Heart right ventricle (tissue), 16 donors: Measurements from ENCODE around the gene CFAP61. TPM values are rescaled to one million over a fixed set of nuclear protein-coding genes. Genes with fewer than 3 reads are reported as not detected.

Experiments used
- ATAC-seq, 8 donors: fragments of 200-7000 bp; cut with Tn5 transposase; one replicate each; pipeline ENCODE4 v1.9.1; 2020; ENCODE audit warnings: mild to moderate bottlenecking in 8 of 8, moderate library complexity in 8 of 8, moderate number of reproducible peaks in 1 of 8
- DNase-seq, 2 donors: peaks; one replicate each; pipeline ENCODE4 v3.0.0-alpha.2; 2020
- H3K27ac ChIP-seq, 10 donors: fragments of 200-600 bp; sonication (generic) in 2 of 10; one replicate each; pipeline versions ENCODE4 v1.5.0 to v1.8.0; 2020 to 2022; ENCODE audit warnings: mild to moderate bottlenecking in 3 of 10
- H3K27me3 ChIP-seq, 7 donors: fragments of 200-600 bp; one replicate each; pipeline ENCODE4 v1.8.0; 2021 to 2022; ENCODE audit warnings: mild to moderate bottlenecking in 2 of 7
- H3K36me3 ChIP-seq, 9 donors: fragments of 200-600 bp; sonication (generic) in 1 of 9; one replicate each; pipeline versions ENCODE4 v1.5.0 to v1.8.0; 2020 to 2022; ENCODE audit warnings: mild to moderate bottlenecking in 2 of 9
- H3K4me1 ChIP-seq, 9 donors: fragments of 200-600 bp; sonication (generic) in 1 of 9; one replicate each; pipeline versions ENCODE4 v1.5.0 to v1.8.0; 2020 to 2022; ENCODE audit warnings: mild to moderate bottlenecking in 4 of 9
- H3K4me3 ChIP-seq, 10 donors: fragments of 200-600 bp; sonication (generic) in 2 of 10; one replicate each; pipeline versions ENCODE4 v1.5.0 to v1.8.0; 2020 to 2022; ENCODE audit warnings: mild to moderate bottlenecking in 7 of 10, moderate library complexity in 2 of 10
- H3K9me3 ChIP-seq, 11 donors: fragments of 200-600 bp in 10 of 11; sonication (generic) in 2 of 11; one replicate each; pipeline versions ENCODE4 v1.5.0 to v1.8.0; 2013 to 2022; ENCODE audit warnings: mild to moderate bottlenecking in 2 of 11, control low read depth in 1 of 11, moderate library complexity in 1 of 11
- WGBS, 2 donors: extraction: QIAGEN DNeasy Blood & Tissue Kit; methylation state at CpG; one replicate each; pipeline ENCODE4 v1.1.7; 2013; ENCODE audit warnings: inconsistent platforms in 1 of 2; 5-methylcytosine and 5-hydroxymethylcytosine counted together
- intact Hi-C, 10 donors: fragments of 100-400 bp; cut with DNase I; formaldehyde crosslinking; loops; one replicate each; pipeline versions ENCODE4 v1.11.1 to v1.14.2; 2022
- polyA plus RNA-seq, 2 donors: library from polyadenylated mRNA; stranded (reverse); fragments of 200-250 nt; gene quantifications; one replicate each; pipeline ENCODE4 v1.2.3, GENCODE V29; 2013
- total RNA-seq, 10 donors: library from RNA; stranded (reverse); fragmentation: NEBNext Ultra II Directional in 3 of 10; extraction: Animal tissue kit (Norgen Biotek cat#: 25700) in 3 of 10; gene quantifications; one replicate each; pipeline versions ENCODE4 v1.2.1 to v1.2.4, GENCODE V29; 2021 to 2023
- TF ChIP-seq, protein P1 (sequence below), 9 donors: fragments of 200-600 bp; sonication (generic) in 2 of 9; IDR thresholded peaks; one replicate each; pipeline versions ENCODE4 v1.5.0 to v1.8.0; 2021 to 2022; ENCODE audit warnings: antibody characterized with exemption in 9 of 9, mild to moderate bottlenecking in 5 of 9, moderate library complexity in 1 of 9
- donor health status: Arrhythmogenic right ventricular cardiomyopathy.
- donor health status: ischemic (EF 13 %, LVEDD 7.1; RV severe dilation, severe dysfunction).
- donor health status: healthy with polysubstance abuse.
- donor health status: DM: no; HTN: yes; CAD: no.
- donor health status: DM: no; HTN: no; CAD: no.
- donor health status: ischemic (EF 25% LVEDD 6.9; RV normal size, moderate dysfunction).
- donor health status: ischemic (EF 25% LVEDD 5.7; RV mildly dilated, moderate dysfunction).
- donor health status: healthy.
- donor health status: DM: yes; HTN: yes; CAD: no.
- donor health status: Ischemic cardiomyopathy.
- donor health status: ischemic (EF 35%, LVEDD 5.7; RV mildly dilated, moderate dysfunction).
- donor health status: nonischemic (EF 11% LVEDD 7.7; RV severe dilation, severe dysfunction).
- donor health status: DM: yes; HTN: yes; CAD: no.
- donor health status: PGD.
- donor health status: ischemic (EF 29% LVEDD 5.4; RV normal size, mild dysfunction).
- donor health status: nonischemic (EF 23%, LVEDD 6.1; RV moderate dilation, normal function).

The CFAP61 gene
- total and polyA plus RNA-seq, 12 donors: 8.2 to 140 (median 60.6) TPM

DNA sequence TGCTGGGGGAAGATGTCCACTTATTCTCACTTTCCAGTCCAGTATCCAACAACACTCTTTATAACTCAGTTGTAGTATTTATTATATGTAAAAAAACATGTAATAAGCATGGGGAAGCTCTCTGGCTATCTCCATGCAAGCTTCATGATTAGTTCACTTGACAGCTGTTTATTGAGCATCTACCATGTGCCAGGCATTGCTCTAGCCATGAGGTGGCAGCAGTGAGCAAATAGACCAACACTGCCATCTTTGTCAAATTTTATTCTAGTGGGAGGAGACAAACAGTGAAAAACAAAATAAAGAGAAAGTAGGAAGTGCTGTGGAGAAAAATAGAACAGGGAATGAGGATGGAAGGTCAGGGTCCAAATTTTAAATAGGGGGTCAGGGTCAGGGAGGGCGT is 131.8 kb downstream of the CFAP61 start:
- intact Hi-C loops: no loop called here
- no peak for DNase-seq
- 73 to 74% methylated on average over 1 of the region's 1 CpG for WGBS, 2 donors
- H3K9me3 ChIP-seq: peaks cover 0 to 13% (median 0%) of the 10 kb centered on the region in 11 donors
- no peaks in the 10 kb centered on the region for H3K27me3 ChIP-seq
- H3K4me3 ChIP-seq: no peak overlapping the region
- no peak overlapping the region for H3K27ac ChIP-seq
- ATAC-seq: no peak
- H3K36me3 ChIP-seq: peaks cover 0 to 7% (median 0%) of the 10 kb centered on the region in 9 donors
- TF ChIP-seq, protein P1, sequence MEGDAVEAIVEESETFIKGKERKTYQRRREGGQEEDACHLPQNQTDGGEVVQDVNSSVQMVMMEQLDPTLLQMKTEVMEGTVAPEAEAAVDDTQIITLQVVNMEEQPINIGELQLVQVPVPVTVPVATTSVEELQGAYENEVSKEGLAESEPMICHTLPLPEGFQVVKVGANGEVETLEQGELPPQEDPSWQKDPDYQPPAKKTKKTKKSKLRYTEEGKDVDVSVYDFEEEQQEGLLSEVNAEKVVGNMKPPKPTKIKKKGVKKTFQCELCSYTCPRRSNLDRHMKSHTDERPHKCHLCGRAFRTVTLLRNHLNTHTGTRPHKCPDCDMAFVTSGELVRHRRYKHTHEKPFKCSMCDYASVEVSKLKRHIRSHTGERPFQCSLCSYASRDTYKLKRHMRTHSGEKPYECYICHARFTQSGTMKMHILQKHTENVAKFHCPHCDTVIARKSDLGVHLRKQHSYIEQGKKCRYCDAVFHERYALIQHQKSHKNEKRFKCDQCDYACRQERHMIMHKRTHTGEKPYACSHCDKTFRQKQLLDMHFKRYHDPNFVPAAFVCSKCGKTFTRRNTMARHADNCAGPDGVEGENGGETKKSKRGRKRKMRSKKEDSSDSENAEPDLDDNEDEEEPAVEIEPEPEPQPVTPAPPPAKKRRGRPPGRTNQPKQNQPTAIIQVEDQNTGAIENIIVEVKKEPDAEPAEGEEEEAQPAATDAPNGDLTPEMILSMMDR (IDR thresholded peaks at IDR 0.05): peak in 3 of 9 donors; percentile 7 to 50 (median 26)
- H3K4me1 ChIP-seq: no peaks in the 10 kb centered on the region

- Histone ChIP-seq H3K9me3 (peaks cover 0 to 7% (median 0%) of the 10 kb centered on the region in 11 donors), H3K27me3 (no peaks in the 10 kb centered on the region), H3K27ac (no peak overlapping the region), H3K4me3 (no peak overlapping the region), H3K4me1 (no peaks in the 10 kb centered on the region), H3K36me3 (peaks cover 0 to 8% (median 0%) of the 10 kb centered on the region in 9 donors)
- WGBS, 2 donors: 79 to 83% methylated on average over 2 of the region's 2 CpGs
- ATAC-seq: no peak
- intact Hi-C loops: no loop called here
- TF ChIP-seq, protein P1 (IDR thresholded peaks at IDR 0.05): no peak
- DNase-seq: no peak
Measured at GRCh38 chr20:20184706-20185105, 132.4 kb downstream of the CFAP61 start.

- no peak for DNase-seq
- H3K27me3 ChIP-seq: no peaks in the 10 kb centered on the region
- H3K9me3 ChIP-seq: no peaks in the 10 kb centered on the region
- no peak overlapping the region for H3K27ac ChIP-seq
- intact Hi-C loops: no loop called here
- no peaks in the 10 kb centered on the region for H3K4me1 ChIP-seq
- WGBS, 2 donors: 66 to 69% methylated on average over 1 of the region's 1 CpG
- no peak for ATAC-seq
- peaks cover 0 to 8% (median 0%) of the 10 kb centered on the region in 9 donors for H3K36me3 ChIP-seq
- no peak overlapping the region for H3K4me3 ChIP-seq
- TF ChIP-seq, protein P1 (IDR thresholded peaks at IDR 0.05): no peak
Measured at GRCh38 chr20:20188647-20189046, 136.3 kb downstream of the CFAP61 start.

- no peak overlapping the region for H3K4me3 ChIP-seq
- H3K9me3 ChIP-seq: no peaks in the 10 kb centered on the region
- H3K27ac ChIP-seq: no peak overlapping the region
- peaks cover 0 to 12% (median 0%) of the 10 kb centered on the region in 9 donors for H3K36me3 ChIP-seq
- intact Hi-C loops: no loop called here
- TF ChIP-seq, protein P1 (IDR thresholded peaks at IDR 0.05): no peak
- DNase-seq (no peak), ATAC-seq (no peak)
- peaks cover 0 to 7% (median 0%) of the 10 kb centered on the region in 9 donors for H3K4me1 ChIP-seq
- no peaks in the 10 kb centered on the region for H3K27me3 ChIP-seq
- WGBS, 2 donors: 71 to 73% methylated on average over 6 of the region's 6 CpGs
Measured at GRCh38 chr20:20192366-20192765, 140.0 kb downstream of the CFAP61 start.
